ENCODE results near the gene SSR2. TPM values are rescaled to one million over a fixed set of nuclear protein-coding genes. Genes with fewer than 3 reads are reported as not detected.

SSR2 gene
- total RNA-seq, 6 donors from 2014 or later, result 66.0 to 395 (median 228) TPM

DNA sequence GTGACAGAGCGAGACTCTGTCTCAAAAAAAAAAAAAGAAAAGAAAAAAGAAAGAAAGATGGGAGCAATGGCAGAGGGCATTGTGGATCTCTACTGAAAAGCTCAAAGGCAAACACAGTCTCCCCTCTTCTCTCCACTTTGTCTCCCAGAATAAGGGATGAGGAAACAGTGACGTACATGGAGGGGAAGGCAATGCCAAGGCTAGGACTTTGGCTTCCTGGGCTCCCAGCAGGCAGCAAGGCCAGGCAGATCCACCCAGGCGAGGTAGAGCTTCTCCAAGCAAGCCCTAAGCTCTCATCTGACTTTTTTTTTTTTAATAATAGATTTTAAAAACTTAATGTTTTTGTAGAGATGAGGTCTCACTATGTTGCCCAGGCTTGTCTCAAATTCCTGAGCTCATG lies 47.0 kb downstream of the SSR2 start:
- 45 to 55% methylated on average over 3 of the region's 3 CpGs for WGBS, 2 donors
- no peak for DNase-seq
- H3K36me3 ChIP-seq, result peaks cover 0 to 14% (median 5%) of the 10 kb centered on the region in 4 donors
- peak overlapping the region; percentile 85 to 100 (median 98) for H3K27ac ChIP-seq
- no peak for ATAC-seq (ENCODE audit: low FRiP score in 2 of 2)
- peak overlapping the region in 1 of 4 donors; percentile 66 for H3K4me3 ChIP-seq
- H3K27me3 ChIP-seq, result no peaks in the 10 kb centered on the region
- no peak for TF ChIP-seq POLR2A (IDR thresholded peaks at IDR 0.05)
- TF ChIP-seq EP300 (IDR thresholded peaks at IDR 0.05), result no peak
- TF ChIP-seq, protein P1, sequence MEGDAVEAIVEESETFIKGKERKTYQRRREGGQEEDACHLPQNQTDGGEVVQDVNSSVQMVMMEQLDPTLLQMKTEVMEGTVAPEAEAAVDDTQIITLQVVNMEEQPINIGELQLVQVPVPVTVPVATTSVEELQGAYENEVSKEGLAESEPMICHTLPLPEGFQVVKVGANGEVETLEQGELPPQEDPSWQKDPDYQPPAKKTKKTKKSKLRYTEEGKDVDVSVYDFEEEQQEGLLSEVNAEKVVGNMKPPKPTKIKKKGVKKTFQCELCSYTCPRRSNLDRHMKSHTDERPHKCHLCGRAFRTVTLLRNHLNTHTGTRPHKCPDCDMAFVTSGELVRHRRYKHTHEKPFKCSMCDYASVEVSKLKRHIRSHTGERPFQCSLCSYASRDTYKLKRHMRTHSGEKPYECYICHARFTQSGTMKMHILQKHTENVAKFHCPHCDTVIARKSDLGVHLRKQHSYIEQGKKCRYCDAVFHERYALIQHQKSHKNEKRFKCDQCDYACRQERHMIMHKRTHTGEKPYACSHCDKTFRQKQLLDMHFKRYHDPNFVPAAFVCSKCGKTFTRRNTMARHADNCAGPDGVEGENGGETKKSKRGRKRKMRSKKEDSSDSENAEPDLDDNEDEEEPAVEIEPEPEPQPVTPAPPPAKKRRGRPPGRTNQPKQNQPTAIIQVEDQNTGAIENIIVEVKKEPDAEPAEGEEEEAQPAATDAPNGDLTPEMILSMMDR (IDR thresholded peaks at IDR 0.05), result no peak
- TF ChIP-seq POLR2AphosphoS5 (IDR thresholded peaks at IDR 0.05), result no peak
- peaks cover 72 to 86% (median 83%) of the 10 kb centered on the region in 4 donors for H3K4me1 ChIP-seq
- no peaks in the 10 kb centered on the region for H3K9me3 ChIP-seq

DNA sequence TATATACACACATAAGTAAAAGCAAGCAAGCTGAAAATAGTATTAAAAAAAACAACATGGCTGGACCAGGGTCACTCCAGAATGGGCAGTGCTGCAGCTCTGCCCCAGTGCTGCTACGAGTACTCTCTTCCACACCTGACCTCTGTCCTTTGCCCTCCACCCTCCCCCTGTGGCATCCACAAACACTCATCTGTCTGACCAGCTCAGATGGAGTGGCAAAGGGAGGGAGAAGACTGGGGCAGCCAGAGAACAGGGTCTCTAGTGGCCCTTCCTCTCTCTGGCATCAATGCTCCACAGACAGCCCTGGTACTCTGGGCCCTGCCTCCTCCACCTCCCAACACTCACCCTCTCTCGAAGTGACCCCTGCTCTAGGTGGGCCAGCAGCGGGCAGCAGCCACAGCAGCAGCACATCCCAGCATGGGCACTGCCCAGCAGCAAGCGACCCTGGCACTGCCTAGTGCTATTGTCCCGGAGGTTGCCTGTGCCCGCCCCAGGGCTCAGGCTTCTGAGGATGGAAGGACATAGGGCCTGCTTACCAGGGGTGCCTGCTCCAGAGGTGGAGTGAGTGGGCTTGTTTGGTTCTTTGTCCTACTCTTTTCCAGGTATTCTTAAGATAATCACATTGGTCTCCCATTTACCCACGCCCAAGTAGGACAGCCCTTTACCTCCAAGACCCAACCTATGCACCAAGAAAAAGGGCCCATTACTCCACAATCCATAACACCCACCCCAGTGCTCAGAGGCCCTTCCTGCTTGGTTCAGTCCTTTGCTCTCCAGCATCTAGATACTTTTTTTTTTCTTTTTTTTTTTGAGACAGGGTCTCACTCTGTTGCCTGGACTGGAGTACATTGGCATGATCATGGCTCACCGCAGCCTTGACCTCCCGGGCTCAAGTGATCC lies 48.6 kb downstream of the SSR2 start:
- WGBS, 2 donors, result 64 to 71% methylated on average over 8 to 9 of the region's 9 CpGs
- ATAC-seq (ENCODE audit: low FRiP score in 2 of 2) (no peak), DNase-seq (peak in 1 of 2 donors; percentile 50)
- H3K27ac ChIP-seq, result peak overlapping the region; percentile 71 to 99 (median 91)
- peaks cover 87 to 100% (median 95%) of the 10 kb centered on the region in 4 donors for H3K4me1 ChIP-seq
- no peak for TF ChIP-seq POLR2A (IDR thresholded peaks at IDR 0.05)
- TF ChIP-seq EP300 (IDR thresholded peaks at IDR 0.05), result no peak
- TF ChIP-seq POLR2AphosphoS5 (IDR thresholded peaks at IDR 0.05), result no peak
- TF ChIP-seq, protein P1 (IDR thresholded peaks at IDR 0.05), result no peak
- H3K36me3 ChIP-seq, result peaks cover 0 to 27% (median 11%) of the 10 kb centered on the region in 4 donors
- no peaks in the 10 kb centered on the region for H3K9me3 ChIP-seq
- no peak overlapping the region for H3K4me3 ChIP-seq
- H3K27me3 ChIP-seq, result no peaks in the 10 kb centered on the region

DNA sequence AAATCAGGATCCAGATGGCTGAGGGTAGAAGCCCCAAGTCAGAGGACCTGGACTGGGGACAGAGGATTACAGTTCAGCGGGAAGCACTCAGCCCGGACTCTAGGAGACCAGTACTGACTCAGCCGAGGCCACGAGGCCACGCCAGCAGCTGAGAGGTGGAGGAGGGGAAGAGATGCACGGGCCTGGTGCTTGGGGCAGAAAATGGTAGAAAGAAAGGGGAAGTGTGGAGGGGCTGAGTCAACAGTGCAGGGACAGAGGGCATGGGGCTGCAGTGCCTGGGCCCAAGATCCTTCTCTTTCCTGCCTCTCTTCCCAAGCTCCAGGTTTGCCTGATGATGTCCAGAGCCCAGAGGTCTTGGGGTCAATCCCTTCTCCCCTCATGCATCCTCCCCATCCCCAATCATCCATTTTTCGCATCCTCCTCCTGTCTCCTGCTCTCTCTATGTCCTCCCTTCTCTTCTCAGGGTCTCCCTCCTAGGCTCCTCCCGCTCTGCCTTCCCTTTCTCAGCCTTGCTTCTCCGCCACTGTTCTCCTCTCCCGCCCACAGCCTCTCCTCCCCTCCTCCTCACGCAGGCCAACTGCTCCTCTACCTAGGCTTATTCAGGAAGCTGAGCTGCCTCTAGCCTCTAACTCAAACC lies 50.1 kb downstream of the SSR2 start:
- peaks cover 97 to 100% (median 98%) of the 10 kb centered on the region in 4 donors for H3K4me1 ChIP-seq
- no peak overlapping the region for H3K4me3 ChIP-seq
- peak overlapping the region; percentile 71 to 99 (median 91) for H3K27ac ChIP-seq
- 19 to 29% methylated on average over 11 of the region's 11 CpGs for WGBS, 2 donors
- no peaks in the 10 kb centered on the region for H3K9me3 ChIP-seq
- TF ChIP-seq POLR2A (IDR thresholded peaks at IDR 0.05) (peak in 1 of 4 donors; percentile 27), POLR2AphosphoS5 (IDR thresholded peaks at IDR 0.05) (peak; percentile 42 to 51), EP300 (IDR thresholded peaks at IDR 0.05) (no peak)
- TF ChIP-seq, protein P1 (IDR thresholded peaks at IDR 0.05), result no peak
- DNase-seq (peak; percentile 84 to 89), ATAC-seq (ENCODE audit: low FRiP score in 2 of 2) (peak; percentile 80 to 90)
- H3K36me3 ChIP-seq, result peaks cover 6 to 40% (median 25%) of the 10 kb centered on the region in 4 donors
- no peaks in the 10 kb centered on the region for H3K27me3 ChIP-seq

DNA sequence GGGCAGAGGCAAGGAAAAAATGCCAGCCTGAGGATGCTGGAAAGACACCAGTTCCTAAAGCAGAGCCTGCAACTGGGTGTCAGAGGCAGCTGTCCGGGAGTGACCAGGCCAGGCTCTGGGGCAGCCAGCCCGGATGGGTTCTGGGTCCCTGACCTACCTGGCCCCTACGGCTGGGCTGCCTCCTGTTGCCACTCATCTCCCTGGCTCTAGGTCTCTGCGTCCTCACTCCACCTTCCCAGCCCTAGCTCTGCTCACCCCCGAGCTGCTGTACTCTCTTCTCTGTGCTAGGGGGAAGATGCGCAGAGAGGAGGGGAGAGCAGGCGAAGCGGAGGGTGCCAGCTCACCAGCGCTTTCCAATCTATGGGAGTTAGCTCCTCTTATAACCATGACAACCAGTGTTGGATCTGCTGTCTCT lies 51.4 kb downstream of the SSR2 start:
- TF ChIP-seq, protein P1 (IDR thresholded peaks at IDR 0.05), result no peak
- no peak for TF ChIP-seq POLR2AphosphoS5 (IDR thresholded peaks at IDR 0.05)
- no peak for TF ChIP-seq POLR2A (IDR thresholded peaks at IDR 0.05)
- no peak for TF ChIP-seq EP300 (IDR thresholded peaks at IDR 0.05)
- WGBS, 2 donors, result 50 to 81% methylated on average over 7 to 9 of the region's 9 CpGs
- no peaks in the 10 kb centered on the region for H3K27me3 ChIP-seq
- no peak overlapping the region for H3K4me3 ChIP-seq
- H3K4me1 ChIP-seq, result peaks cover 86 to 91% (median 89%) of the 10 kb centered on the region in 4 donors
- H3K27ac ChIP-seq, result peak overlapping the region; percentile 71 to 99 (median 91)
- peaks cover 16 to 53% (median 37%) of the 10 kb centered on the region in 4 donors for H3K36me3 ChIP-seq
- no peaks in the 10 kb centered on the region for H3K9me3 ChIP-seq
- ATAC-seq (ENCODE audit: low FRiP score in 2 of 2) (no peak), DNase-seq (peak in 1 of 2 donors; percentile 33)

All from upper lobe of left lung (tissue), 6 donors.